ENCODE data around the gene THAP4. TPM values are rescaled to one million over a fixed set of nuclear protein-coding genes. Genes with fewer than 3 reads are reported as not detected.

THAP4 gene
- total and polyA plus RNA-seq, 2 experiments from 2014 or later: 62.9 to 80.4 TPM

GRCh38 chr2:241548451-241548835 is 88.5 kb downstream of the THAP4 start (continued):
- TF ChIP-seq CTCF (conservative IDR thresholded peaks at IDR 0.05; ENCODE audit: low read depth in 2 of 2): no peak
- TF ChIP-seq, protein P1, sequence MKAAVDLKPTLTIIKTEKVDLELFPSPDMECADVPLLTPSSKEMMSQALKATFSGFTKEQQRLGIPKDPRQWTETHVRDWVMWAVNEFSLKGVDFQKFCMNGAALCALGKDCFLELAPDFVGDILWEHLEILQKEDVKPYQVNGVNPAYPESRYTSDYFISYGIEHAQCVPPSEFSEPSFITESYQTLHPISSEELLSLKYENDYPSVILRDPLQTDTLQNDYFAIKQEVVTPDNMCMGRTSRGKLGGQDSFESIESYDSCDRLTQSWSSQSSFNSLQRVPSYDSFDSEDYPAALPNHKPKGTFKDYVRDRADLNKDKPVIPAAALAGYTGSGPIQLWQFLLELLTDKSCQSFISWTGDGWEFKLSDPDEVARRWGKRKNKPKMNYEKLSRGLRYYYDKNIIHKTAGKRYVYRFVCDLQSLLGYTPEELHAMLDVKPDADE (IDR thresholded peaks at IDR 0.05): no peak
- TF ChIP-seq EZH2 (IDR thresholded peaks at IDR 0.05; ENCODE audit: low read depth, unreplicated experiment): no peak
- TF ChIP-seq ZNF331 (CRISPR knock-in tag; IDR thresholded peaks at IDR 0.05; ENCODE audit: low read depth): no peak
- no peak for TF ChIP-seq STAT1 (IDR thresholded peaks at IDR 0.05; ENCODE audit: unreplicated experiment)
- no peak for TF ChIP-seq CREB1 (CRISPR knock-in tag; IDR thresholded peaks at IDR 0.05; ENCODE audit: low read depth)

DNA sequence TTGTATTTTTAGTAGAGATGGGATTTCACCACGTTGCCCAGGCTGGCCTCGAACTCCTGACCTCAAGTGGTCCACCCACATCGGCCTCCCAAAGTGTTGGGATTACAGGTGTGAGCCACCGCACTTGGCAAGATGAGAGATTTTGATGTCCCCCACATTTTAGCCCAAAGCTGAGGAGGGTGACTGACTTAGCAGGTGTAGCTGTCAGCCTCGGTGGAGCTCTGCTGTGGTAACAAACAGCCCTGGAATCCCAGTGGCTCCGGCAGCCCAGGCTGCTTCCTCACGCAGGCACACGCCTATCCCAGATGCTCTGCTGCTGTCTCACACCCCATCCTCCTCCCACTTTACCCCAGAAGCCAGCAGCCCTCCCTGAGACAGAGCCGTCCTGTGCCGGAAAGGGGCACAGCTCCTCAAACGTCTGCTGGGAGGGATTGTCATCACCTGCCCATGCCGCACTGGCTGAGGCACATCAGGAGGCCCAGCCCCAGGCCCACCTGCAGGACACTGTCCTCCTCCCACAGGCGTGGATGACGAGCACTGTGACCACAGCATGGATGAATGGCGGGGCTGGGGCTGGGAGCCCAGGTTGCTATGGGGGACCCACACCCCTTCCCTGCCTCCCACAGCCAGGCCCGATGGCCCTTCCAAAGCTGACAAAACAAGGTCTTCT is 89.0 kb downstream of the THAP4 start:
- Histone ChIP-seq H3K9me2 (ENCODE audit: insufficient read depth) (no peaks in the 10 kb centered on the region), H3K4me1 (ENCODE audit: insufficient read depth) (peaks cover 5% of the 10 kb centered on the region; the same call in 1 of the 2 replicates), H3K4me3 (no peak overlapping the region), H3K27ac (ENCODE audit: low read depth) (no peak overlapping the region), H4K20me1 (replicated peaks; ENCODE audit: insufficient read depth) (no peaks in the 10 kb centered on the region), H2AFZ (no peak overlapping the region), H3K27me3 (ENCODE audit: insufficient read depth) (peaks cover 18% of the 10 kb centered on the region), H3K79me2 (replicated peaks; ENCODE audit: insufficient read depth) (no peaks in the 10 kb centered on the region), H3K36me3 (ENCODE audit: insufficient read depth) (no peaks in the 10 kb centered on the region), H3F3A (replicated peaks; ENCODE audit: low read depth) (no peaks in the 10 kb centered on the region; the same call in 1 of the 2 replicates), H3K4me2 (no peak overlapping the region)
- Mint-ChIP-seq H3K4me1 (peaks cover 11% of the 10 kb centered on the region), H3K9me3 (no peaks in the 10 kb centered on the region), H3K4me3 (no peak overlapping the region), H3K36me3 (ENCODE audit: low read depth) (no peaks in the 10 kb centered on the region), H3K27ac (no peak overlapping the region), H3K27me3 (ENCODE audit: insufficient read depth, low read depth, poor library complexity) (peaks cover 13% of the 10 kb centered on the region)
- no peak for TF ChIP-seq NANOG (IDR thresholded peaks at IDR 0.05; ENCODE audit: borderline replicate concordance)
- TF ChIP-seq, protein P2, sequence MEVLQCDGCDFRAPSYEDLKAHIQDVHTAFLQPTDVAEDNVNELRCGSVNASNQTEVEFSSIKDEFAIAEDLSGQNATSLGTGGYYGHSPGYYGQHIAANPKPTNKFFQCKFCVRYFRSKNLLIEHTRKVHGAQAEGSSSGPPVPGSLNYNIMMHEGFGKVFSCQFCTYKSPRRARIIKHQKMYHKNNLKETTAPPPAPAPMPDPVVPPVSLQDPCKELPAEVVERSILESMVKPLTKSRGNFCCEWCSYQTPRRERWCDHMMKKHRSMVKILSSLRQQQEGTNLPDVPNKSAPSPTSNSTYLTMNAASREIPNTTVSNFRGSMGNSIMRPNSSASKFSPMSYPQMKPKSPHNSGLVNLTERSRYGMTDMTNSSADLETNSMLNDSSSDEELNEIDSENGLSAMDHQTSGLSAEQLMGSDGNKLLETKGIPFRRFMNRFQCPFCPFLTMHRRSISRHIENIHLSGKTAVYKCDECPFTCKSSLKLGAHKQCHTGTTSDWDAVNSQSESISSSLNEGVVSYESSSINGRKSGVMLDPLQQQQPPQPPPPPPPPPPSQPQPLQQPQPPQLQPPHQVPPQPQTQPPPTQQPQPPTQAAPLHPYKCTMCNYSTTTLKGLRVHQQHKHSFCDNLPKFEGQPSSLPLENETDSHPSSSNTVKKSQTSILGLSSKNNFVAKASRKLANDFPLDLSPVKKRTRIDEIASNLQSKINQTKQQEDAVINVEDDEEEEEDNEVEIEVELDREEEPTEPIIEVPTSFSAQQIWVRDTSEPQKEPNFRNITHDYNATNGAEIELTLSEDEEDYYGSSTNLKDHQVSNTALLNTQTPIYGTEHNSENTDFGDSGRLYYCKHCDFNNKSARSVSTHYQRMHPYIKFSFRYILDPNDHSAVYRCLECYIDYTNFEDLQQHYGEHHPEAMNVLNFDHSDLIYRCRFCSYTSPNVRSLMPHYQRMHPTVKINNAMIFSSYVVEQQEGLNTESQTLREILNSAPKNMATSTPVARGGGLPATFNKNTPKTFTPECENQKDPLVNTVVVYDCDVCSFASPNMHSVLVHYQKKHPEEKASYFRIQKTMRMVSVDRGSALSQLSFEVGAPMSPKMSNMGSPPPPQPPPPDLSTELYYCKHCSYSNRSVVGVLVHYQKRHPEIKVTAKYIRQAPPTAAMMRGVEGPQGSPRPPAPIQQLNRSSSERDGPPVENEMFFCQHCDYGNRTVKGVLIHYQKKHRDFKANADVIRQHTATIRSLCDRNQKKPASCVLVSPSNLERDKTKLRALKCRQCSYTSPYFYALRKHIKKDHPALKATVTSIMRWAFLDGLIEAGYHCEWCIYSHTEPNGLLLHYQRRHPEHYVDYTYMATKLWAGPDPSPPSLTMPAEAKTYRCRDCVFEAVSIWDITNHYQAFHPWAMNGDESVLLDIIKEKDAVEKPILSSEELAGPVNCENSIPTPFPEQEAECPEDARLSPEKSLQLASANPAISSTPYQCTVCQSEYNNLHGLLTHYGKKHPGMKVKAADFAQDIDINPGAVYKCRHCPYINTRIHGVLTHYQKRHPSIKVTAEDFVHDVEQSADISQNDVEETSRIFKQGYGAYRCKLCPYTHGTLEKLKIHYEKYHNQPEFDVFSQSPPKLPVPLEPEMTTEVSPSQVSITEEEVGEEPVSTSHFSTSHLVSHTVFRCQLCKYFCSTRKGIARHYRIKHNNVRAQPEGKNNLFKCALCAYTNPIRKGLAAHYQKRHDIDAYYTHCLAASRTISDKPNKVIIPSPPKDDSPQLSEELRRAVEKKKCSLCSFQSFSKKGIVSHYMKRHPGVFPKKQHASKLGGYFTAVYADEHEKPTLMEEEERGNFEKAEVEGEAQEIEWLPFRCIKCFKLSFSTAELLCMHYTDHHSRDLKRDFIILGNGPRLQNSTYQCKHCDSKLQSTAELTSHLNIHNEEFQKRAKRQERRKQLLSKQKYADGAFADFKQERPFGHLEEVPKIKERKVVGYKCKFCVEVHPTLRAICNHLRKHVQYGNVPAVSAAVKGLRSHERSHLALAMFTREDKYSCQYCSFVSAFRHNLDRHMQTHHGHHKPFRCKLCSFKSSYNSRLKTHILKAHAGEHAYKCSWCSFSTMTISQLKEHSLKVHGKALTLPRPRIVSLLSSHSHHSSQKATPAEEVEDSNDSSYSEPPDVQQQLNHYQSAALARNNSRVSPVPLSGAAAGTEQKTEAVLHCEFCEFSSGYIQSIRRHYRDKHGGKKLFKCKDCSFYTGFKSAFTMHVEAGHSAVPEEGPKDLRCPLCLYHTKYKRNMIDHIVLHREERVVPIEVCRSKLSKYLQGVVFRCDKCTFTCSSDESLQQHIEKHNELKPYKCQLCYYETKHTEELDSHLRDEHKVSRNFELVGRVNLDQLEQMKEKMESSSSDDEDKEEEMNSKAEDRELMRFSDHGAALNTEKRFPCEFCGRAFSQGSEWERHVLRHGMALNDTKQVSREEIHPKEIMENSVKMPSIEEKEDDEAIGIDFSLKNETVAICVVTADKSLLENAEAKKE (CRISPR knock-in tag; IDR thresholded peaks at IDR 0.05): no peak
- TF ChIP-seq CTCF (conservative IDR thresholded peaks at IDR 0.05; ENCODE audit: low read depth in 2 of 2): no peak
- no peak for TF ChIP-seq EZH2phosphoT487 (IDR thresholded peaks at IDR 0.05; ENCODE audit: unreplicated experiment)
- no peak for TF ChIP-seq ZNF331 (CRISPR knock-in tag; IDR thresholded peaks at IDR 0.05; ENCODE audit: low read depth)
- no peak for TF ChIP-seq ZNF114 (CRISPR knock-in tag; IDR thresholded peaks at IDR 0.05)
- TF ChIP-seq CREB1 (CRISPR knock-in tag; IDR thresholded peaks at IDR 0.05; ENCODE audit: low read depth): no peak
- no peak for TF ChIP-seq STAT1 (IDR thresholded peaks at IDR 0.05; ENCODE audit: unreplicated experiment)
- TF ChIP-seq JUNB (IDR thresholded peaks at IDR 0.05; ENCODE audit: unreplicated experiment): no peak
- DNase-seq (ENCODE audit: low spot score) (no peak), ATAC-seq (no peak)
